GM18868 (cell line): ENCODE results near the gene PCDHGA12.

ENCODE experiments used
- ATAC-seq: cut with Tn5 transposase; IDR thresholded peaks from one replicate; pipeline ENCODE4 v1.9.1; 2021; ENCODE audit warnings: mild to moderate bottlenecking, moderate library complexity; ENCODE audit not compliant: unreplicated experiment

Gene PCDHGA12

DNA sequence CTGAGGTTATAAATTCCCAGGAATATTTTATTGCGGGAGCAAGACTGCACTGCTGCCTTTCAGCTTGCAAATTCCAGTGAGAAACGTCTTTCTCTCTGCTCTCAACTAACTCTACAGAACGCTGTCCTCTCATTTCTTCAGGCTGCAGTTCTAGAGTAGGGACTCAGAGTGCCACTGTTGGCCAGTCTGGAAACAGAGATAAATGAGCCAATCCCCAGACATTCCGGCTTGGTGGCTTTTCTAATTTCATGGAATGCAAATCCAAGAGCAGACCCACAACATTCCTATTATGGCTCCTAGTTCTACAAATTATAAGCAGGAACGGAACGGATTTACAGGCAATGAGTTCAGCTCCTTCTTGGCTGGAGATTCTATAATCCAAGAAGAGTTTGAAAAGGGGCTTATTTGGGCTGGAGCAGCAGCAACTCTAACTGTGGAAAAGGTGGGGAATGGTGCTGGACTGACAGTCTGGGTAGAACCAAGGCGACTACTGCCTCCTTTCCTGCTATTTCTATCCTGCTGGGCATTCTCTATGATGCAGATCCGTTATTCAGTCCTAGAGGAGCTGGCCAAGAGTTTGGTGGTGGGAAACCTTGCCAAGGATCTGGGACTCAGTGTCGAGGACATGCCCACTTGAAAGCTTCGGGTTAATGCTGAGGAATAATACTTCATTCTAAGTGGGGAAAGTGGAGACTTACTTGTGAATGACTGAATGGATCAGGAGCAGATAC, 9.3 kb downstream of the PCDHGA12 start:
- ATAC-seq = no peak

DNA sequence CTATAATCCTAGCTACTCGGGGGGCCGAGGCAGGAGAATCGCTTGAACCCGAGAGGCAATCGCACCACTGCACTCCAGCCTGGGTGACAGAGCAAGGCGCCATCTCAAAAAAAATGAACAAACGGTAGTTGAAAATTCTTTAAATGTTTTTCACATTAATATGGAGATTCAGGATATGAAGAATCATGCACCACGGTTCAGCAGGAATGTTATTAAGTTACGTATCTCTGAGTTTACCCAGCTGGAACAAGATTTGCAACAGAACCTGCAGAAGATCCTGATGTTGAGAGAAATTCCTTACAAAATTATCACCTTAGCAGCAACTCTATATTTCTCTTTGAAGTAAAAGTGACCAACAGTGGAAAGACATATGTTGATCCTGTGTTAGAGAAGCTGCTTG, 10.0 kb downstream of the PCDHGA12 start:
- ATAC-seq = no peak

DNA sequence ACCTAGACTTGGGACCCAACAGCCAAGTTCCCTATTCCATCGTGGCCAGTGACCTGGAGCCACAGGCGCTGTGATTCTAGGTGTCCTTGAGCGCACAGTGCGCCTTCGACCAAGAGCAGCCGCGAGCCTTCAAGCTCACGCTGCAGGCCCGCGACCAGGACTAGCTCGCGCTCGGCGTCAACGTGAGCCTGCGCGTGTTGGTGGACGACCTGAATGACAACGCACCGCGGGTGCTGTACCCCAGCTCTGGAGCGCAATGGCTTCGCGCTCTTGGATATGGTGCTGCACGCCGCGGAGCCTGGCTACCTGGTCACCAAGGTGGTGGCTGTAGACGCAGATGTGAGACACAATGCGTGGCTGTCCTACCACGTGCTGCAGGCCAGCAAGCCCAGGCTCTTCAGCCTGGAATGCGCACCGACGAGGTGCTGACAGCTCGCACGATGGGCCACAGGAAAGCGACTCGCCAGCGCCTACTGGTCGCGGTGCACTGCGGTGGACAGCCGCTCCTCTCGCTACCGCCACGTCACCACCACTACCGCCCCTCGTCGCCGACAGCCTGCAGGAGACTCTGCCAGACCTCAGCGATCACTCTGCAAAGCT, 11.4 kb downstream of the PCDHGA12 start:
- no peak for ATAC-seq

DNA sequence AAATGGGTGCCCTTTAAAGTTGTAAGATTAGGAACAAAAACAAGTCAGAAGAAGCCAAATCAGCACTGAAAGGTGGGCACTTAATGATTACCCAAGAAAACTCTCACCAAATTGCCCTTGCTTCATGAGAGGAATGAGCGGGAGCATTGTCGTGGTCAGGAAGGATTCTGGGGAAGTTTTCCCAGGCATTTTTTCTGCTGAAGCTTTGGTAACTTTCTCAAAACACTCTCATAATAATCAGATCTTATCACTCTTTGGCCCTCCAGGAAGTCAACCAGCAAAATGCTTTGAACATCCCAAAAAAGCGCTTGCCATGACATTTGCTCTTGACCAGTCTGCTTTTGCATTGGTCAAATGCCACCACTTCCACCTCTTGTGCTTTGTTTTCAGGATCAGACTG, 35.0 kb downstream of the PCDHGA12 start:
- ATAC-seq = no peak

DNA sequence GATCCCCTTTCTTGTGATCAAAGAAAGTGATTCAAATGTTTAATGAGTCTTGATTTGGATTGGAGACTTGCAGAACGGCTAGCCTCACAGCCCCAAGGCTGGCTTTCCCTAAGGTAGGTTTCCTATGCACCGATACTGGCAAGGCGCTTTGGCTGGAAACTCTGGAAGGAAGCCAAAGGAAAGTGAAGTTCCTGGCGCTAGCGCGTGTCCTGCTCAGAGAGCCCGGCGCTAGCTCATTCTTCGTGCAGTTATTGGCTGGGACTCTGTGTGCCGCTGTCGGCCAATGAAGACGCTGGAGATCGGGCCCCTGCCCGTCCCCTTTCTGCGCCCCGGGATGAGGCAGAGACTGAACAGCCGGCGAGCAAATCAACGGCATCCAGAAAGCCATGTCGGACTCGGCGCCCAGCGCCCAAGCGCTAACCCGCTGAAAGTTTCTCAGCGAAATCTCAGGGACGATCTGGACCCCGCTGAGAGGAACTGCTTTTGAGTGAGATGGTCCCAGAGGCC, 45.4 kb downstream of the PCDHGA12 start, which contains the start of gene PCDHGC3:
Gene PCDHGC3, plus strand, starts transcription at position 342 of the 507 bp plus-strand sequence. Its CDS starts 151 bp downstream, at position 493.
- peak; percentile 99 for ATAC-seq

DNA sequence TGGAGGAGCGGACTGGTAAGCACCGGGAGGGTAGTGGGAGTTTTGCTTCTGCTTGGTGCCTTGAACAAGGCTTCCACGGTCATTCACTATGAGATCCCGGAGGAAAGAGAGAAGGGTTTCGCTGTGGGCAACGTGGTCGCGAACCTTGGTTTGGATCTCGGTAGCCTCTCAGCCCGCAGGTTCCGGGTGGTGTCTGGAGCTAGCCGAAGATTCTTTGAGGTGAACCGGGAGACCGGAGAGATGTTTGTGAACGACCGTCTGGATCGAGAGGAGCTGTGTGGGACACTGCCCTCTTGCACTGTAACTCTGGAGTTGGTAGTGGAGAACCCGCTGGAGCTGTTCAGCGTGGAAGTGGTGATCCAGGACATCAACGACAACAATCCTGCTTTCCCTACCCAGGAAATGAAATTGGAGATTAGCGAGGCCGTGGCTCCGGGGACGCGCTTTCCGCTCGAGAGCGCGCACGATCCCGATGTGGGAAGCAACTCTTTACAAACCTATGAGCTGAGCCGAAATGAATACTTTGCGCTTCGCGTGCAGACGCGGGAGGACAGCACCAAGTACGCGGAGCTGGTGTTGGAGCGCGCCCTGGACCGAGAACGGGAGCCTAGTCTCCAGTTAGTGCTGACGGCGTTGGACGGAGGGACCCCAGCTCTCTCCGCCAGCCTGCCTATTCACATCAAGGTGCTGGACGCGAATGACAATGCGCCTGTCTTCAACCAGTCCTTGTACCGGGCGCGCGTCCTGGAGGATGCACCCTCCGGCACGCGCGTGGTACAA, 46.0 kb downstream of the PCDHGA12 start:
- ATAC-seq = peak; percentile 14

DNA sequence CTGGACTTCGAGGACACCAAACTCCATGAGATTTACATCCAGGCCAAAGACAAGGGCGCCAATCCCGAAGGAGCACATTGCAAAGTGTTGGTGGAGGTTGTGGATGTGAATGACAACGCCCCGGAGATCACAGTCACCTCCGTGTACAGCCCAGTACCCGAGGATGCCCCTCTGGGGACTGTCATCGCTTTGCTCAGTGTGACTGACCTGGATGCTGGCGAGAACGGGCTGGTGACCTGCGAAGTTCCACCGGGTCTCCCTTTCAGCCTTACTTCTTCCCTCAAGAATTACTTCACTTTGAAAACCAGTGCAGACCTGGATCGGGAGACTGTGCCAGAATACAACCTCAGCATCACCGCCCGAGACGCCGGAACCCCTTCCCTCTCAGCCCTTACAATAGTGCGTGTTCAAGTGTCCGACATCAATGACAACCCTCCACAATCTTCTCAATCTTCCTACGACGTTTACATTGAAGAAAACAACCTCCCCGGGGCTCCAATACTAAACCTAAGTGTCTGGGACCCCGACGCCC, 46.8 kb downstream of the PCDHGA12 start:
- ATAC-seq = no peak

DNA sequence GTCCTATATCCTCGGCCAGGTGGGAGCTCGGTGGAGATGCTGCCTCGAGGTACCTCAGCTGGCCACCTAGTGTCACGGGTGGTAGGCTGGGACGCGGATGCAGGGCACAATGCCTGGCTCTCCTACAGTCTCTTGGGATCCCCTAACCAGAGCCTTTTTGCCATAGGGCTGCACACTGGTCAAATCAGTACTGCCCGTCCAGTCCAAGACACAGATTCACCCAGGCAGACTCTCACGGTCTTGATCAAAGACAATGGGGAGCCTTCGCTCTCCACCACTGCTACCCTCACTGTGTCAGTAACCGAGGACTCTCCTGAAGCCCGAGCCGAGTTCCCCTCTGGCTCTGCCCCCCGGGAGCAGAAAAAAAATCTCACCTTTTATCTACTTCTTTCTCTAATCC, 47.5 kb downstream of the PCDHGA12 start:
- ATAC-seq = no peak

DNA sequence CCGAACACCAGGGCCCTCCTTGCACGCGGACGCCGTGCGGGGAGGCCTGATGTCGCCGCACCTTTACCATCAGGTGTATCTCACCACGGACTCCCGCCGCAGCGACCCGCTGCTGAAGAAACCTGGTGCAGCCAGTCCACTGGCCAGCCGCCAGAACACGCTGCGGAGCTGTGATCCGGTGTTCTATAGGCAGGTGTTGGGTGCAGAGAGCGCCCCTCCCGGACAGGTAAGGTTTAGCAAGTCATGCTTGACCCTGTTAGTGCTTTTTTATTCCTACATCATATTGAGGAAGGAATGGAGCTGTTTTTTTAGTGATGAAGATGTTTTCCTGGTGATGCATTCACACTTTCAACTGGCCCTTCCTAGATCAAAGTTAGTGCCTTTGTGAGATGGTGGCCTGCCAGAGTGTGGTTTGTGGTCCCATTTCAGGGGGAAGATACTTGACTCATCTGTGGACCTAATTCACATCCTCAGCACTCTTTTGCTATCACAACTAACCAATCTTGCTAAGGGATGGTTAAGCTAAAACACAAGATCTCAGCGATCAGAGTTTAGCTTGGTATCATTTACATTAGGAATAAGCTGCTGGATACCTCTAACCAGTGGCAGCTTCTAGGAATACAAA, 48.1 kb downstream of the PCDHGA12 start:
- ATAC-seq = no peak

DNA sequence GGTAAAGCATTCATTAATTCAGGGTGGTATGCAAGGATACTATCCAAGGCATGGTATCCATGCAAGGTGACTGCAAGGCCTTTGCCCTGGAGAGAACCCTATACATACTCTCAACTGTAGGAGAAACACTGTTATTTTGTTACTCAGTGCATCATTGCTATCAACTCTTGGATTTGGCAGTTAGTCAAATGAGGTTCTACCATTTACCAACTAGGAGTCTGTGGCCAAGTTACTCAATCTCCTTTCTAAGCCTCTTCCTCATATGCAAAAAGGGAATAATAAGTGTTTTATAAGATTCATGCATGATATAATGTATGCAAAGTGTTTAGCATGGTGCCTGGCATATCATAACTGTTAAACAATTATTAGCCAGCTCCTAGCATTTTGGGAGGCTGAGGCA, 49.5 kb downstream of the PCDHGA12 start:
- no peak for ATAC-seq
